ENCODE results near the gene DHRS7C. TPM values are rescaled to one million over a fixed set of nuclear protein-coding genes. Genes with fewer than 3 reads are reported as not detected.

DHRS7C gene
- total RNA-seq, 4 donors from 2014 or later: not detected

- no peaks in the 10 kb centered on the region for H3K4me1 ChIP-seq
- no peaks in the 10 kb centered on the region for H3K27me3 ChIP-seq
- WGBS, 2 donors: 32 to 35% methylated on average over 4 of the region's 4 CpGs
- no peak for DNase-seq
- no peaks in the 10 kb centered on the region for H3K9me3 ChIP-seq
- no peak overlapping the region for H3K27ac ChIP-seq
- no peaks in the 10 kb centered on the region for H3K36me3 ChIP-seq
- intact Hi-C loops (cut with DNase I): no loop called here
- no peak overlapping the region for H3K4me3 ChIP-seq (replicated peaks in 1 of 3)
- no peak for TF ChIP-seq POLR2A (IDR thresholded peaks at IDR 0.05)
- no peak for TF ChIP-seq CTCF (IDR thresholded peaks at IDR 0.05)
Measured at GRCh38 chr17:9763643-9764042, 27.7 kb downstream of the DHRS7C start.

- Histone ChIP-seq H3K9me3 (no peaks in the 10 kb centered on the region), H3K36me3 (no peaks in the 10 kb centered on the region), H3K27ac (no peak overlapping the region), H3K4me3 (replicated peaks in 1 of 3) (no peak overlapping the region), H3K27me3 (no peaks in the 10 kb centered on the region), H3K4me1 (no peaks in the 10 kb centered on the region)
- WGBS, 2 donors: 78 to 88% methylated on average over 1 of the region's 1 CpG
- TF ChIP-seq CTCF (IDR thresholded peaks at IDR 0.05) (no peak), POLR2A (IDR thresholded peaks at IDR 0.05) (no peak)
- DNase-seq: no peak
- intact Hi-C loops (cut with DNase I): no loop called here
Measured at GRCh38 chr17:9760266-9760665, 31.1 kb downstream of the DHRS7C start.

- 71 to 80% methylated on average over 3 of the region's 3 CpGs for WGBS, 2 donors
- no peaks in the 10 kb centered on the region for H3K27me3 ChIP-seq
- H3K4me1 ChIP-seq: no peaks in the 10 kb centered on the region
- no peaks in the 10 kb centered on the region for H3K36me3 ChIP-seq
- intact Hi-C loops (cut with DNase I): no loop called here
- no peak for DNase-seq
- H3K27ac ChIP-seq: no peak overlapping the region
- H3K9me3 ChIP-seq: no peaks in the 10 kb centered on the region
- TF ChIP-seq POLR2A (IDR thresholded peaks at IDR 0.05) (no peak), CTCF (IDR thresholded peaks at IDR 0.05) (no peak)
- H3K4me3 ChIP-seq (replicated peaks in 1 of 3): no peak overlapping the region
Measured at GRCh38 chr17:9755083-9755482, 36.3 kb downstream of the DHRS7C start.

- intact Hi-C loops (cut with DNase I): no loop called here
- Histone ChIP-seq H3K4me3 (replicated peaks in 1 of 3) (no peak overlapping the region), H3K9me3 (no peaks in the 10 kb centered on the region), H3K27ac (no peak overlapping the region), H3K27me3 (no peaks in the 10 kb centered on the region), H3K36me3 (no peaks in the 10 kb centered on the region), H3K4me1 (no peaks in the 10 kb centered on the region)
- WGBS, 2 donors: 55 to 61% methylated on average over 9 of the region's 9 CpGs
- no peak for TF ChIP-seq POLR2A (IDR thresholded peaks at IDR 0.05)
- no peak for TF ChIP-seq CTCF (IDR thresholded peaks at IDR 0.05)
- DNase-seq: no peak
Measured at GRCh38 chr17:9750524-9750923, 40.9 kb downstream of the DHRS7C start.

GRCh38 chr17:9729735-9730420, 61.5 kb downstream of the DHRS7C start:
- Histone ChIP-seq H3K27ac (no peak overlapping the region), H3K4me3 (replicated peaks in 1 of 3) (no peak overlapping the region)
- intact Hi-C loops (cut with DNase I): no loop called here

More at GRCh38 chr17:9729735-9730420, 61.5 kb downstream of the DHRS7C start:
- Histone ChIP-seq H3K4me1 (no peaks in the 10 kb centered on the region), H3K27me3 (no peaks in the 10 kb centered on the region), H3K36me3 (no peaks in the 10 kb centered on the region), H3K9me3 (no peaks in the 10 kb centered on the region)
- TF ChIP-seq POLR2A (IDR thresholded peaks at IDR 0.05): no peak
- no peak for TF ChIP-seq CTCF (IDR thresholded peaks at IDR 0.05)
- DNase-seq: no peak
- 78 to 81% methylated on average over 11 of the region's 11 CpGs for WGBS, 2 donors

Measured in thyroid gland (tissue), 4 donors.